Endodermal cell (in vitro differentiated cells): ENCODE measurements around the gene MTCL1. TPM values are rescaled to one million over a fixed set of nuclear protein-coding genes. Genes with fewer than 3 reads are reported as not detected.

Source experiments
- DNase-seq: peaks from one replicate; pipeline ENCODE4 v3.0.0-alpha.2; 2017
- H3K27ac ChIP-seq: 2 replicates; pipeline ENCODE4 v1.5.1; 2013; ENCODE audit warnings: mild to moderate bottlenecking, low read depth, low read length, moderate library complexity
- H3K27me3 ChIP-seq: 2 replicates; pipeline ENCODE4 v1.6.1; 2013; ENCODE audit warnings: mild to moderate bottlenecking, low read length, moderate library complexity; ENCODE audit not compliant: insufficient read depth, control insufficient read depth, poor library complexity, severe bottlenecking
- H3K36me3 ChIP-seq: 2 replicates; pipeline ENCODE4 v1.7.0; 2013; ENCODE audit warnings: mild to moderate bottlenecking, low read length, moderate library complexity; ENCODE audit not compliant: control insufficient read depth, insufficient read depth
- H3K4me1 ChIP-seq: one replicate; pipeline ENCODE4 v1.7.0; 2013; ENCODE audit warnings: low read length; ENCODE audit not compliant: control insufficient read depth, insufficient read depth
- H3K4me3 ChIP-seq: 2 replicates; pipeline ENCODE4 v1.5.1; 2013; ENCODE audit warnings: mild to moderate bottlenecking, low read length, moderate library complexity
- H3K9ac ChIP-seq: 2 replicates; pipeline ENCODE4 v1.6.1; 2013; ENCODE audit warnings: mild to moderate bottlenecking, low read length, moderate library complexity; ENCODE audit not compliant: poor library complexity, severe bottlenecking; ENCODE audit errors: extremely low read depth
- H3K9me3 ChIP-seq: 2 replicates; pipeline ENCODE4 v1.6.1; 2013; ENCODE audit warnings: mild to moderate bottlenecking, low read length, moderate library complexity; ENCODE audit not compliant: control insufficient read depth
- H3K27ac Mint-ChIP-seq: 2 replicates; pipeline ENCODE4 v1.8.0; 2020; ENCODE audit warnings: mixed read lengths
- H3K27me3 Mint-ChIP-seq: 2 replicates; pipeline ENCODE4 v1.8.0; 2021; ENCODE audit warnings: mild to moderate bottlenecking, mixed read lengths; ENCODE audit not compliant: insufficient read depth
- H3K36me3 Mint-ChIP-seq: 2 replicates; pipeline ENCODE4 v1.8.0; 2020; ENCODE audit warnings: low read depth, mixed read lengths
- H3K4me1 Mint-ChIP-seq: 2 replicates; pipeline ENCODE4 v1.8.0; 2020; ENCODE audit warnings: mixed read lengths
- H3K4me3 Mint-ChIP-seq: 2 replicates; pipeline ENCODE4 v1.8.0; 2020; ENCODE audit warnings: mild to moderate bottlenecking, moderate library complexity, mixed read lengths
- H3K9me3 Mint-ChIP-seq: 2 replicates; pipeline ENCODE4 v1.8.0; 2020; ENCODE audit warnings: mild to moderate bottlenecking, mixed read lengths
- WGBS, 2 experiments: methylation state at CpG; one replicate each; pipeline versions ENCODE4 v1.1.5 to v1.1.7; 2013; ENCODE audit warnings: missing lambda C conversion rate in 2 of 2, mixed read lengths in 1 of 2; ENCODE audit not compliant: insufficient coverage in 1 of 2, insufficient read length in 1 of 2; 5-methylcytosine and 5-hydroxymethylcytosine counted together
- total RNA-seq, 2 donors: library from RNA; stranded (reverse); fragmentation: NEBNext Ultra II Directional in 1 of 2; extraction: Animal tissue kit (Norgen Biotek cat#: 25700) in 1 of 2; gene quantifications; 2 replicates in 1 of 2; 3 replicates in 1 of 2; pipeline ENCODE4 v1.2.1, GENCODE V29; 2021
- TF ChIP-seq, protein P1 (sequence below): fragments of 200-600 bp; sonication (generic); conservative IDR thresholded peaks from 2 replicates; pipeline ENCODE4 v1.5.0; 2021; ENCODE audit warnings: antibody characterized with exemption, mild to moderate bottlenecking

Gene MTCL1
- total RNA-seq, 2 donors from 2014 or later = 15.0 to 26.0 TPM

GRCh38 chr18:8826971-8827370, 121.6 kb downstream of the MTCL1 start:
- no peaks in the 10 kb centered on the region for H3K27me3 Mint-ChIP-seq
- Histone ChIP-seq H3K9me3 (no peaks in the 10 kb centered on the region), H3K9ac (no peak overlapping the region), H3K4me1 (no peaks in the 10 kb centered on the region), H3K27me3 (no peaks in the 10 kb centered on the region), H3K4me3 (no peak overlapping the region), H3K36me3 (no peaks in the 10 kb centered on the region), H3K27ac (no peak overlapping the region)
- DNase-seq = no peak
- peaks cover 15% of the 10 kb centered on the region for H3K36me3 Mint-ChIP-seq
- H3K4me3 Mint-ChIP-seq = no peak overlapping the region
- no peaks in the 10 kb centered on the region for H3K9me3 Mint-ChIP-seq
- TF ChIP-seq, protein P1, sequence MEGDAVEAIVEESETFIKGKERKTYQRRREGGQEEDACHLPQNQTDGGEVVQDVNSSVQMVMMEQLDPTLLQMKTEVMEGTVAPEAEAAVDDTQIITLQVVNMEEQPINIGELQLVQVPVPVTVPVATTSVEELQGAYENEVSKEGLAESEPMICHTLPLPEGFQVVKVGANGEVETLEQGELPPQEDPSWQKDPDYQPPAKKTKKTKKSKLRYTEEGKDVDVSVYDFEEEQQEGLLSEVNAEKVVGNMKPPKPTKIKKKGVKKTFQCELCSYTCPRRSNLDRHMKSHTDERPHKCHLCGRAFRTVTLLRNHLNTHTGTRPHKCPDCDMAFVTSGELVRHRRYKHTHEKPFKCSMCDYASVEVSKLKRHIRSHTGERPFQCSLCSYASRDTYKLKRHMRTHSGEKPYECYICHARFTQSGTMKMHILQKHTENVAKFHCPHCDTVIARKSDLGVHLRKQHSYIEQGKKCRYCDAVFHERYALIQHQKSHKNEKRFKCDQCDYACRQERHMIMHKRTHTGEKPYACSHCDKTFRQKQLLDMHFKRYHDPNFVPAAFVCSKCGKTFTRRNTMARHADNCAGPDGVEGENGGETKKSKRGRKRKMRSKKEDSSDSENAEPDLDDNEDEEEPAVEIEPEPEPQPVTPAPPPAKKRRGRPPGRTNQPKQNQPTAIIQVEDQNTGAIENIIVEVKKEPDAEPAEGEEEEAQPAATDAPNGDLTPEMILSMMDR = no peak
- WGBS, 2 experiments = 91 to 92% methylated on average over 5 to 12 of the region's 12 CpGs
- no peaks in the 10 kb centered on the region for H3K4me1 Mint-ChIP-seq
- no peak overlapping the region for H3K27ac Mint-ChIP-seq

- peaks cover 13% of the 10 kb centered on the region for H3K36me3 Mint-ChIP-seq
- WGBS, 2 experiments = 93 to 94% methylated on average over 4 to 7 of the region's 7 CpGs
- no peak for DNase-seq
- no peak overlapping the region for H3K27ac Mint-ChIP-seq
- Histone ChIP-seq H3K9ac (no peak overlapping the region), H3K4me1 (no peaks in the 10 kb centered on the region), H3K4me3 (no peak overlapping the region), H3K27me3 (no peaks in the 10 kb centered on the region), H3K36me3 (no peaks in the 10 kb centered on the region), H3K9me3 (peaks cover 2% of the 10 kb centered on the region), H3K27ac (no peak overlapping the region)
- no peak overlapping the region for H3K4me3 Mint-ChIP-seq
- H3K4me1 Mint-ChIP-seq = no peaks in the 10 kb centered on the region
- TF ChIP-seq, protein P1 = no peak
- no peaks in the 10 kb centered on the region for H3K27me3 Mint-ChIP-seq
- H3K9me3 Mint-ChIP-seq = no peaks in the 10 kb centered on the region
Measured at GRCh38 chr18:8828300-8828699, 122.9 kb downstream of the MTCL1 start.

DNA sequence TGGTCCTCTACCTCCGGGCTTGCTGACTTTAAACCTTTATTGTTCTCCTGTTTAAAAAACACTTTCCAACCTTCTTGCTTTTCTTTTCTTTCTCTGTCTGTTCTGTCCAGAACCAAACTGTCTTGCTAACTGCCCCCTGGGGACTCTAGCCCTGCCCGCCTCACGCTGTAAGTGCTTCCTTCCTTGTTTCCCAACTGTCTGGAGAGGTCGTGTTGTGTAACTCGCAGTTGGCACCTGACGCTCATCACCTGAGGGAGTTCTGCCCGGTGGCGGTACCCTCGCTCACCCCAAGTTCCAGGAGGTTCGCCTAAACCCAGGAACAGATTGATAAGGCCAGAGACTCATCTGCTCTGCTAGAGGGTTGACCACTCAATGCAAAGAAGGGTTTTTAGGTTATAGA, 123.4 kb downstream of the MTCL1 start:
- Histone ChIP-seq H3K9ac (no peak overlapping the region), H3K27ac (no peak overlapping the region), H3K9me3 (peaks cover 5% of the 10 kb centered on the region), H3K36me3 (no peaks in the 10 kb centered on the region), H3K4me1 (no peaks in the 10 kb centered on the region), H3K27me3 (no peaks in the 10 kb centered on the region), H3K4me3 (no peak overlapping the region)
- no peaks in the 10 kb centered on the region for H3K27me3 Mint-ChIP-seq
- TF ChIP-seq, protein P1 = no peak
- H3K4me3 Mint-ChIP-seq = no peak overlapping the region
- peaks cover 3% of the 10 kb centered on the region for H3K9me3 Mint-ChIP-seq
- H3K27ac Mint-ChIP-seq = no peak overlapping the region
- no peak for DNase-seq
- H3K4me1 Mint-ChIP-seq = no peaks in the 10 kb centered on the region
- 79 to 93% methylated on average over 8 to 10 of the region's 10 CpGs for WGBS, 2 experiments
- peaks cover 13% of the 10 kb centered on the region for H3K36me3 Mint-ChIP-seq
